HS-5 (cell line): ENCODE results near the gene COQ10B.
"Not testable (repeated sequence)": the region's sequence is repeated elsewhere in the genome, so short reads cannot be mapped to it uniquely, and the experiment has no call there.

ENCODE experiments used
- DNase-seq: peaks from one replicate; pipeline ENCODE4 v3.0.0-alpha.2; 2012; ENCODE audit warnings: low read depth

Gene COQ10B

GRCh38 chr2:197453123-197453913 is at the start of gene COQ10B:
Gene COQ10B, plus strand, starts transcription at chr2:197453552. Its CDS starts 9 bp downstream, at chr2:197453561.
- peak; percentile 98 for DNase-seq

GRCh38 chr2:197405582-197405981 is 47.8 kb upstream of the COQ10B start:
- no peak for DNase-seq

GRCh38 chr2:197414039-197414438 is 39.3 kb upstream of the COQ10B start:
- DNase-seq: no peak

- DNase-seq: no peak
Observed at GRCh38 chr2:197414515-197414914, 38.8 kb upstream of the COQ10B start.

GRCh38 chr2:197416268-197416667 is 37.1 kb upstream of the COQ10B start:
- DNase-seq: no peak

GRCh38 chr2:197419438-197419837 is 33.9 kb upstream of the COQ10B start:
- no peak for DNase-seq

- no peak for DNase-seq
Observed at GRCh38 chr2:197423307-197423706, 30.0 kb upstream of the COQ10B start.

GRCh38 chr2:197425550-197425949 is 27.8 kb upstream of the COQ10B start:
- DNase-seq: no peak

GRCh38 chr2:197426723-197427603 is 26.4 kb upstream of the COQ10B start:
- DNase-seq: no peak

GRCh38 chr2:197427986-197428385 is 25.4 kb upstream of the COQ10B start:
- DNase-seq: no peak

- no peak for DNase-seq
Observed at GRCh38 chr2:197431858-197432257, 21.5 kb upstream of the COQ10B start.

- DNase-seq: not testable (repeated sequence)
Observed at GRCh38 chr2:197432527-197432926, 20.8 kb upstream of the COQ10B start.

GRCh38 chr2:197433780-197434438 is 19.4 kb upstream of the COQ10B start:
- DNase-seq: no peak

GRCh38 chr2:197434541-197435513 is 18.5 kb upstream of the COQ10B start, which contains the start of gene SF3B1:
Gene SF3B1, minus strand, starts transcription at chr2:197435028. Its CDS starts 29 bp downstream, at chr2:197434999.
- DNase-seq: peak; percentile 94

GRCh38 chr2:197435598-197436420 is 17.5 kb upstream of the COQ10B start:
- no peak for DNase-seq

GRCh38 chr2:197437380-197437779 is 16.0 kb upstream of the COQ10B start:
- DNase-seq: no peak

GRCh38 chr2:197442857-197443256 is 10.5 kb upstream of the COQ10B start:
- DNase-seq: no peak

GRCh38 chr2:197445746-197446145 is 7.6 kb upstream of the COQ10B start:
- no peak for DNase-seq

- DNase-seq: no peak
Observed at GRCh38 chr2:197446844-197447243, 6.5 kb upstream of the COQ10B start.

GRCh38 chr2:197450465-197450864 is 2.9 kb upstream of the COQ10B start:
- no peak for DNase-seq
